Smooth muscle cell (in vitro differentiated cells): Measurements from ENCODE around the gene OR5AC2. TPM values are rescaled to one million over a fixed set of nuclear protein-coding genes. Genes with fewer than 3 reads are reported as not detected.

ENCODE experiments used
- DNase-seq: peaks from one replicate; lab custom pipeline; 2025; ENCODE audit not compliant: unreplicated experiment; lab: John Stamatoyannopoulos, UW
- H2AFZ ChIP-seq: fragments of 200-600 bp; sonication (generic); 2 replicates; pipeline ENCODE4 v1.6.0; 2016; ENCODE audit warnings: antibody characterized with exemption, low read depth, mild to moderate bottlenecking
- H3F3A ChIP-seq: fragments of 200-600 bp; sonication (generic); 2 replicates; pipeline ENCODE4 v1.6.0; 2017; ENCODE audit warnings: antibody characterized with exemption, low read depth
- H3K27ac ChIP-seq: fragments of 200-600 bp; sonication (generic); 2 replicates; pipeline ENCODE4 v1.5.1; 2016; ENCODE audit warnings: low read depth, mild to moderate bottlenecking
- H3K27me3 ChIP-seq: fragments of 200-600 bp; sonication (generic); 2 replicates; pipeline ENCODE4 v1.6.1; 2016; ENCODE audit warnings: low read depth, mild to moderate bottlenecking
- H3K36me3 ChIP-seq: fragments of 200-600 bp; sonication (generic); 2 replicates; pipeline ENCODE4 v1.5.1; 2016; ENCODE audit warnings: low read depth
- H3K4me1 ChIP-seq: fragments of 200-600 bp; sonication (generic); 2 replicates; pipeline ENCODE4 v1.5.1; 2016; ENCODE audit warnings: low read depth
- H3K4me2 ChIP-seq: fragments of 200-600 bp; sonication (generic); 2 replicates; pipeline ENCODE4 v1.6.0; 2016; ENCODE audit warnings: mild to moderate bottlenecking
- H3K4me3 ChIP-seq: fragments of 200-600 bp; sonication (generic); 2 replicates; pipeline ENCODE4 v1.5.1; 2016; ENCODE audit warnings: mild to moderate bottlenecking
- H3K79me2 ChIP-seq: fragments of 200-600 bp; sonication (generic); 2 replicates; pipeline ENCODE4 v1.6.0; 2016; ENCODE audit warnings: low read depth, mild to moderate bottlenecking
- H3K9ac ChIP-seq: fragments of 200-600 bp; sonication (generic); 2 replicates; pipeline ENCODE4 v1.6.0; 2016; ENCODE audit warnings: low read depth
- H3K9me3 ChIP-seq: fragments of 200-600 bp; sonication (generic); replicated peaks from 2 replicates; pipeline ENCODE4 v1.5.1; 2016; ENCODE audit warnings: low read depth
- H4K20me1 ChIP-seq: fragments of 200-600 bp; sonication (generic); 2 replicates; pipeline ENCODE4 v1.6.0; 2016; ENCODE audit warnings: low read depth
- WGBS: methylation state at CpG from one replicate; pipeline ENCODE4 v1.1.7; 2016; ENCODE audit warnings: low lambda C conversion rate; 5-methylcytosine and 5-hydroxymethylcytosine counted together
- polyA plus RNA-seq: library from polyadenylated mRNA; unstranded; fragments of >200 nt; fragmentation: Nextera tagmentation; extraction: Ambion mirVana; gene quantifications from 2 replicates; pipeline ENCODE4 v1.2.1, GENCODE V29; 2016
- total RNA-seq: library from RNA; depleted of rRNA; stranded (reverse); fragments of >200 nt; gene quantifications from 2 replicates; pipeline ENCODE4 v1.2.3, GENCODE V29; 2014
- TF ChIP-seq, protein P1 (sequence below): fragments of 200-600 bp; sonication (generic); IDR thresholded peaks from 2 replicates; pipeline ENCODE4 v1.5.1; 2017; ENCODE audit warnings: borderline replicate concordance, mild to moderate bottlenecking, antibody characterized with exemption; ENCODE audit not compliant: insufficient read depth, poor library complexity, severe bottlenecking

The OR5AC2 gene
- total and polyA plus RNA-seq, 2 experiments from 2014 or later = not detected

DNA sequence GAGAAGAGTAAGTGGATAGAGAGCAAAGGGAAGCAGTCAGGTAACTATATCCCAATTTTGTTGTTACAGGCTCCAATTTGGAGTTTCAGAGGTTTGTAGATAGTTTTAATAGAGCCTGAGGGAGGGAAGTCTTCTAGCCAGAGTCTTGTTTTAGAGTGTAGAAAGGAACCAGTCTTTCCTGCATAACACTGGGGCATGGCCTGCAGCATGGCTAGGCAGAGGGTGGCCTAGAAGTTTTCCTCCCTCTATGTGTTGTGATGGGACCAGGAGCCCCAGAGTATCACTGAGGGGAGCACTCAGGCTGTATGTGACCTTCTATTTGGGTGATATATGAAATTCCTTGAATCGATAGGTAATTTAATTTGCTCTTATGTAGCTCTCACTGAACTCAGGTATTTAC, 29.3 kb upstream of the OR5AC2 start:
- Histone ChIP-seq H3K4me3 (no peak overlapping the region), H4K20me1 (no peaks in the 10 kb centered on the region), H3K4me2 (no peak overlapping the region), H3K79me2 (no peaks in the 10 kb centered on the region), H2AFZ (no peak overlapping the region), H3K9me3 (no peaks in the 10 kb centered on the region), H3K27me3 (no peaks in the 10 kb centered on the region), H3K9ac (no peak overlapping the region), H3K4me1 (no peaks in the 10 kb centered on the region), H3F3A (no peaks in the 10 kb centered on the region), H3K36me3 (no peaks in the 10 kb centered on the region), H3K27ac (no peak overlapping the region)
- no peak for DNase-seq
- TF ChIP-seq, protein P1, sequence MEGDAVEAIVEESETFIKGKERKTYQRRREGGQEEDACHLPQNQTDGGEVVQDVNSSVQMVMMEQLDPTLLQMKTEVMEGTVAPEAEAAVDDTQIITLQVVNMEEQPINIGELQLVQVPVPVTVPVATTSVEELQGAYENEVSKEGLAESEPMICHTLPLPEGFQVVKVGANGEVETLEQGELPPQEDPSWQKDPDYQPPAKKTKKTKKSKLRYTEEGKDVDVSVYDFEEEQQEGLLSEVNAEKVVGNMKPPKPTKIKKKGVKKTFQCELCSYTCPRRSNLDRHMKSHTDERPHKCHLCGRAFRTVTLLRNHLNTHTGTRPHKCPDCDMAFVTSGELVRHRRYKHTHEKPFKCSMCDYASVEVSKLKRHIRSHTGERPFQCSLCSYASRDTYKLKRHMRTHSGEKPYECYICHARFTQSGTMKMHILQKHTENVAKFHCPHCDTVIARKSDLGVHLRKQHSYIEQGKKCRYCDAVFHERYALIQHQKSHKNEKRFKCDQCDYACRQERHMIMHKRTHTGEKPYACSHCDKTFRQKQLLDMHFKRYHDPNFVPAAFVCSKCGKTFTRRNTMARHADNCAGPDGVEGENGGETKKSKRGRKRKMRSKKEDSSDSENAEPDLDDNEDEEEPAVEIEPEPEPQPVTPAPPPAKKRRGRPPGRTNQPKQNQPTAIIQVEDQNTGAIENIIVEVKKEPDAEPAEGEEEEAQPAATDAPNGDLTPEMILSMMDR = no peak
- 100% methylated on average over 1 of the region's 1 CpG for WGBS

DNA sequence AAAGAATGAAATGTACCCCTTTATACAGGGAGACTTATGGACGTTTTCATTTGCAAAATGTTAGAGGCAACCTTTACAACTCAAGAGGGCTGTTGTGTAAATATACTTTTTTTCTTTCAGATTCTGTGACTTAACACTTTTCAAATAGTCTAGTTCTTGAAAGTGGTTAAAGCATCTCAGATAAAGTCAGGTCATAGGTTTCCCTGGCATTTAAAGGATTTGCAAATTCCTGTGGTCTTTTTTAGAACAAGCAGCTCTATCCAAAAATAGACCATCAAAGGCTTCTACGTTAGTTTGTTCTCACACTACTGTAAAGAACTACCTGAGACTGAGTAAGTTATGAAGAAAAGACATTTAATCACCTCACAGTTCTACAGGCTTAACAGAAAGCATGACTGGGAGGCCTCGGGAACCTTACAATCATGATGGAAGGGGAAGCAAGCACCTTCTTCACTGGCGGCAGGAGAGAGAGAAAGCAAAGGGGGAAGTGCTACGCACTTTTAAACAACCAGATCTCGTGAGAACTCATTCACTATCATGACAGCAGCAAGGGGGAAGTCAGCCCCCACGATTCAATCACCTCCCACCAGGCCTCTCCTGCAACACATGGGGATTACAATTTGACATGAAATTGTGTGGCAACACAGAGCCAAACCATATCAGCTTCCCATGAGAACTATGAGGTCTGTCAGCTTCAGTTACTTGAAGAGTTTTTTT, 28.6 kb upstream of the OR5AC2 start:
- no peak for DNase-seq
- 50% methylated on average over 7 of the region's 7 CpGs for WGBS
- no peaks in the 10 kb centered on the region for H3K36me3 ChIP-seq
- no peak overlapping the region for H2AFZ ChIP-seq
- H4K20me1 ChIP-seq = no peaks in the 10 kb centered on the region
- no peaks in the 10 kb centered on the region for H3K27me3 ChIP-seq
- no peak overlapping the region for H3K4me2 ChIP-seq
- H3K79me2 ChIP-seq = no peaks in the 10 kb centered on the region
- H3K4me3 ChIP-seq = no peak overlapping the region
- H3K9me3 ChIP-seq = no peaks in the 10 kb centered on the region
- H3K27ac ChIP-seq = no peak overlapping the region
- no peaks in the 10 kb centered on the region for H3K4me1 ChIP-seq
- no peak overlapping the region for H3K9ac ChIP-seq
- TF ChIP-seq, protein P1 = no peak
- no peaks in the 10 kb centered on the region for H3F3A ChIP-seq

DNA sequence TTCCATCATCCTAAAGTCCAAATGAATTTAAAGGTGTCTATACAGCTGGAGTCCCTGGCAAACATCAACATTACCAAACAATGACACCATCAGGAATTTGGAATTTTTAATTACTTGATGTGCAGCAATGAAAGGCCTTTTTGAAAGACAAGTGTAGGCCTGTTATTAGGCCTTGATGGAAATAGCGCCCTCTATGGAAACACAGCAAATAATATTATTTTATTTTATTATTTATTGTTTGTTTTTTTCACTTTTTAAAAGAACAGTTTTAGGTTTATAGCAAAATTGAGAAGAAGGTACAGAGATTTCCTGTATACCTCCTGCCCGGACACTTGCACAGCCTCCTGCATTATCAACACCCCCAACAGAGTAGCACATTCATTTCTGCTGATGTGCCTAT, 18.1 kb upstream of the OR5AC2 start:
- no peaks in the 10 kb centered on the region for H3F3A ChIP-seq
- WGBS = 56% methylated on average over 2 of the region's 2 CpGs
- no peaks in the 10 kb centered on the region for H3K4me1 ChIP-seq
- H3K79me2 ChIP-seq = no peaks in the 10 kb centered on the region
- no peak overlapping the region for H3K27ac ChIP-seq
- TF ChIP-seq, protein P1 = peak; percentile 35
- H3K4me3 ChIP-seq = no peak overlapping the region
- H3K4me2 ChIP-seq = no peak overlapping the region
- H3K9me3 ChIP-seq = no peaks in the 10 kb centered on the region
- no peak for DNase-seq
- no peak overlapping the region for H3K9ac ChIP-seq
- no peaks in the 10 kb centered on the region for H3K36me3 ChIP-seq
- H4K20me1 ChIP-seq = no peaks in the 10 kb centered on the region
- no peak overlapping the region for H2AFZ ChIP-seq
- peaks cover 3% of the 10 kb centered on the region for H3K27me3 ChIP-seq

DNA sequence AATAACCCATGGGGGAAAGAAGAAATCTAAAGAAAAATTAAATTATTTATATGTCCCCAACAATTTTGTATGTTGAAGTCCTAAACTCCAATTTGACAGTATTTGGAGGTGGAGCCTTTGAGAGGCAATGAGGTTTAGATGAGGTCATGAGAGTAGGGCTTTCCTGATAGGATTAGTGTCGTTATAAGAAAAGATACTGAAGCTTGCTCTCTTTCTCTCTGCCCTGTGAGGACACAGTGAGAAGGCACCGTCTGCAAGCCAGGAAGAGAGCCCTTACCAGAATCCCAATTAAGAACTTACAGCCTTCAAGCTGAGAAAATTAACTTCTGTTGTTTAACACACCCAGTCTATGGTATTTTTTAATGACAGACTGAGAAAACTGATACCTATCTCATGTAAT, 16.1 kb upstream of the OR5AC2 start:
- Histone ChIP-seq H2AFZ (no peak overlapping the region), H4K20me1 (no peaks in the 10 kb centered on the region), H3K9me3 (no peaks in the 10 kb centered on the region), H3K79me2 (no peaks in the 10 kb centered on the region), H3K36me3 (no peaks in the 10 kb centered on the region), H3F3A (no peaks in the 10 kb centered on the region), H3K9ac (no peak overlapping the region), H3K4me3 (no peak overlapping the region), H3K4me2 (no peak overlapping the region), H3K4me1 (no peaks in the 10 kb centered on the region), H3K27me3 (peaks cover 3% of the 10 kb centered on the region), H3K27ac (no peak overlapping the region)
- WGBS = 19% methylated on average over 2 of the region's 2 CpGs
- DNase-seq = no peak
- TF ChIP-seq, protein P1 = no peak
